Cerebellar cortex (tissue), 1 donor: ENCODE data around the gene RPL22L1.
"Not testable (repeated sequence)": the region's sequence is repeated elsewhere in the genome, so short reads cannot be mapped to it uniquely, and the experiment has no call there.

Source experiments
- DNase-seq: peaks from one replicate; pipeline ENCODE4 v3.0.0-alpha.2; 2015; ENCODE audit warnings: low spot score

The RPL22L1 gene

GRCh38 chr3:170869645-170870593 lies at the start of gene RPL22L1:
RPL22L1 (minus strand) TSS chr3:170870195; CDS start chr3:170870167, 28 bp downstream.
- DNase-seq = peak; percentile 96

DNA sequence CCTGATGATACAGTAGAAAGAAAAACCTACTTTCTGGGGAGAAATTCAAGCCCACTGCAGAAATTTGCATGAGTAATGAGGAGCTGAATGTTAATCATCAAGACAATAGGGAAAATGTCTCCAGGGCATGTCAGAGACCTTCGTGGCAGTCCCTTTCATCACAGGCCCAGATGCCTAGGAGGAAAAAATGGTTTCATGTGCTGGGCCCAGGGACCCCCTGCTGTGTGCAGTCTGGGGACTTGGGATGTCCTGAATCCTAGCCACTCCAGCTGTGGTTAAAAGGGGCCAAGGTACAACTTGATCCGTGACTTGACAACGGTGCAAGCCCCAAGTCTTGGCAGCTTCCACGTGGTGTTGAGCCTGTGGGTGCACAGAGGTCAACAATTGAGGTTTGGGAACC lies 48.7 kb upstream of the RPL22L1 start:
- DNase-seq = no peak

DNA sequence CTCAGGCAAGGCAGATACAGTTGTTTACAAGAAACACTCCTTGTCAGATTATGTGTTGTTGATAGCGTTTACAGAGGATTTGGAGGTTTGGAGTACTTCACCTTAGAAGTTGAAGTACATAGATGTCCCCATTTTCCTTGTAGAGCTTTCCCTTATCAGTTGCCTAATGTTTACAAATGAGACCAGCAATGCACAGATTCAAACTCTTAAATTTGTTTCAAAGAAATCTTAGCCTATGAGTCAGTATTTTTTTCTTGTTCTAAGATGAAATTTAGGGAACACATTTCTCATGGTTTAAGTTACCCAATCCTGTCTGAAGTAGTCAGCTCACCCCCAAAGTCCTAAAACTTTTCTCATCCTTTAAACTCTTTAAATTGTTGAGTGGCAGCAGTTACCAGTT lies 44.7 kb upstream of the RPL22L1 start:
- DNase-seq = no peak

DNA sequence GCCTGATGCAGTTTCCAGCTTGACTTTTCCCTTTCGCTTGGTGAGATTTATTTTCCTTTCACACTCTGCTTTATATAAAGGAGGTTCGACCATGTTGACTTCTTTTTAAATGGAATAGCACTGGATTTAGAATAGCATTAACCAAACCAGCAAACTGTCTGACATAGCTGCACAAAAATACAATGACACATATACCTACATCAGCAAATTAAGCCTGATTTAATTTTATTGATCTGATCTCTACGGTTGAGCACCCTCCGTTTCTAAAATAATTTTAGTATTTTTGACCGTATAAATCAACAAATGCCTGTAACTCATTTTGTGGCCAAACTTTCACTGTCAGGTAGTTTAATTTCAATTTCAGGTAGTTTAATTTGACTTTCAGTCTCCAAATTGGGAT lies 44.2 kb upstream of the RPL22L1 start:
- no peak for DNase-seq

GRCh38 chr3:170911051-170911450 lies 41.1 kb upstream of the RPL22L1 start:
- DNase-seq = no peak

DNA sequence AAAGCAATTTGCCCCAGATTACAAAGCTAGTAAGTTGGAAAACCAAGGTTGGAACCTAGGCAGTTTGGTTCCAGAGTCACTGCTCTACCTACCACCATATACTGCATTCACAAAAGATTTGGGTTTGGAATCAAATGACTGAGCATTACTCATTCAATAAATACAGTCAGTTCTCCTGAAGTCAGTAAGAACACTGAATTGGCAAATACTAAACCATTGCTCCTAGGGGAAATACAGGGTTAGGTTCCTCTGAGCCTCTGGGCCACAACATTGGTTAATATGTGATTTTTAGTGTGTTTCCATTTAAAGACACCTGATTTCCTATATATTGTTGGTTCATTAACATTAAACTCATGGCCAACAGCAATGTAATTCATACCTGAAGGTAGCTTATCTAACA lies 40.5 kb upstream of the RPL22L1 start:
- no peak for DNase-seq

GRCh38 chr3:170909129-170909903 lies 39.3 kb upstream of the RPL22L1 start:
- DNase-seq = no peak

DNA sequence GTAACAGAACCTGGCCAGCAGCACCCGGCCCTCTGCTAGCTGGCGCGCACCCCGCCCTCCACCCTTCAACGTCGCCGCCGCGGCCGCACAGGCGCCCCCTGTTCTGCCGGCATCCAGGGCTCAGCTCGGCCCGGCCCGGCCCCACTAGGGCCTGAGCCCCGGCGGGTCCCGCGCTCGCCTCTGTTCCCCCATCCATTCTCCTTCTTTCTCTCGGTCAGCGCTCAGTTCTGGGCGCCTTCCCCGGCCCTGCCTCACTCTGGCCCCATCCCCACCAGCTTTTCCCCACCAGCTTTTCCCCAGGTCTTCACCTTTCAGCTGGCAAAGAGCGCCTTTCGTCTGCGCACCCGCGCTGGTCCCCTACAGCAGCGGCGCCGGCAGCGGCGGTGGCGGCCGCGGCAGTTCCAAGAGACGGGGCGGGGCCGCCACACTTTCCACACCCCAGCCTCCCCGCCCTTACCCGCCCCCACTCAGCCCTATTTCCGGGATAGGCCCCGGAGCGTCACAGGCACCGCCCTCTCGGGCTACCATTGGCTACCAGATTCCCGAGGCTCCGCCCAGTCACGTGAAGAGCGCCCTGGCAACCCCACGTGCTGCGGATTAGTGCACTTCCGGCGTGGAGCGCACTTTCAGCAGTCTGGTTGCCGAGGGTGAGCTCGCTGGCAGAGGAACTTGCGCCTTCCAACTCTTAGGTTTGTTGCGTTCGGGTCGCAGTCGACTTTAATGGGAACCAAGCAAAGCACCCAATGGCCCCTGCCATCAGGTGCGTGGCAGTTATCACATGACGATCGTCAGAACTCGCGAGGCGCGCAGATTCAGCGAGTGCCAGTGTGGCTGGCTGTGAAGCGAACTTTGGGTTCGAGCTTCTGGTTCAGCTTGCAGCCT lies 38.5 kb upstream of the RPL22L1 start, which contains the start of gene EIF5A2:
Gene EIF5A2, minus strand, starts transcription at position 403 of the 882 bp plus-strand sequence. CDS start 831 bp downstream, outside the sequence.
- DNase-seq = peak; percentile 75

GRCh38 chr3:170907637-170908234 lies 37.7 kb upstream of the RPL22L1 start:
- DNase-seq = no peak

GRCh38 chr3:170905862-170906261 lies 35.9 kb upstream of the RPL22L1 start:
- DNase-seq = no peak

DNA sequence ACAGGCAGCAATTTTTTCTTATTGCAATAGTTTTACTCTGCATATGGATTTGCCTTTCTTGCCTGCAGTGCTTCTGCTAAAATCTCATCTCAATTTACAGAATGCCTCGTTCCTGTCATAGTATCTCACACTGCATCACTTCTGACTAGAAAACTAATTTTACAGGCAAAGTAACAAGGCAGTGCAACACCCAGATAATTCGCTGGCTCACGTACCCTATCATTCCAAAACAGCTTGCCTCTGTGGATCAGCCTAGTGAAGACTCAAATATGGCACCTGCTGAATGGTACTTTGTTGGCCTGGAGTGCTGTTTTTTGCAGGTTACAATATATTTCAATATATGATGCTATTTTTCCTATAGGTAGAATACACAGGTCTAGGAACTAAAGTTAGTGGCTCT lies 33.1 kb upstream of the RPL22L1 start:
- DNase-seq = no peak

GRCh38 chr3:170899455-170899854 lies 29.5 kb upstream of the RPL22L1 start:
- no peak for DNase-seq

- DNase-seq = no peak
Measured at GRCh38 chr3:170897978-170898377, 28.0 kb upstream of the RPL22L1 start.

DNA sequence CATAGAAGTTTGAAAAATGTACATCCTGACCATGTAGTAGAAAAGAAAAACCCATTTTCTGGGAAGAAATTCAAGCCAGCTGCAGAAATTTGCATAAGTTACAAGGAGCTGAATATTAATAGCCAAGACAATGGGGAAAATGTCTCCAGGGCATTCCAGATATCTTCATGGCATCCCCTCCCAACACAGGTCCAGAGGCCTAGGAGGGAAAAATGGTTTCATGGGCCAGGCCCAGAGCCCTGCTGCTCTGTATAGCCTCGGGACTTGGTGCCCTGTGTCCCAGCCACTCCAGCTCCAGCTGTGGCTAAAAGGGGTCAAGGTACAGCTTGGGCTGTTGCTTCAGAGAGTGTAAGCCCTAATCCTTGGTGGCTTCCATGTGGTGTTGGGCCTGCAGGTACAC lies 27.2 kb upstream of the RPL22L1 start:
- DNase-seq = not testable (repeated sequence)

GRCh38 chr3:170896781-170897180 lies 26.8 kb upstream of the RPL22L1 start:
- no peak for DNase-seq

DNA sequence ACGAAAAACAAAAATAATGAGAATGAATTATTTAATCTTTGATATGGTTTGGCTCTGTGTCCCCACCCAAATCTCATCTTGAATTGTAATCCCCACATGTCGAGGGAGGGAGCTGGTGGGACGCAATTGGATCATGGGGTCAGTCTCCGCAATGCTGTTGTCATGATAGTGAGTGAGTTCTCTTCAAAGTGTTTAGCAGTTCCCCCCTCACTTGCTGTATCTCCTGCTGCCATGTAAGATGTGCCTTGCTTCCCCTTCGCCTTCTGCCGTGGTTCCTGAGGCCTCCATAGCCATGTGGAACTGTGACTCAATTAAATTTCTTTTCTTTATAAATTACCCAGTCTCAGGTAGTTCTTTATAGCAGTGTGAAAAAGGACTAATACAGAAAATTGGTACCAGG lies 26.3 kb upstream of the RPL22L1 start:
- DNase-seq = not testable (repeated sequence)

- DNase-seq = no peak
Measured at GRCh38 chr3:170893895-170894294, 23.9 kb upstream of the RPL22L1 start.

DNA sequence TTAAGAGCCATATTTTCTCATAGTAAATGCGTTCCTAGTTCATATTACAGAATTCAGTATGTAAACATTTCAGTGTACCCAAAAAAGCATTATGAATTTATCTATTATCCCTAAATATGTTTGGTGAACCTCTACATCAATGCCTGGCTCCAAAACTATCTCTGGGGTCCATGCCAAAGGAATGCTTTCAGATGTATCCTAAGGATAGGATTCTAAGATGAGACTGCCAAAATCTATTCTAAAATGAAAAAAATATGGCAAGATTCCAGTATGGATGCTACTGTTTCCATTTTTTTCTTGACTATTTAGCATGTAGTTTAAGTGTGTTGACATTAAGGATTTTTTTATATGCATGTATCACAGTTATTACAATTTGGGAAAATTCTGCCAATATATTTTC lies 19.6 kb upstream of the RPL22L1 start:
- no peak for DNase-seq

- DNase-seq = no peak
Measured at GRCh38 chr3:170889132-170889531, 19.1 kb upstream of the RPL22L1 start.

- not testable (repeated sequence) for DNase-seq
Measured at GRCh38 chr3:170884109-170884930, 14.3 kb upstream of the RPL22L1 start.
